ENCODE data around the gene TSHZ2. TPM values are rescaled to one million over a fixed set of nuclear protein-coding genes. Genes with fewer than 3 reads are reported as not detected.

The TSHZ2 gene
- total and polyA plus RNA-seq, 4 donors: 0.93 to 8.8 (median 3.8) TPM

DNA sequence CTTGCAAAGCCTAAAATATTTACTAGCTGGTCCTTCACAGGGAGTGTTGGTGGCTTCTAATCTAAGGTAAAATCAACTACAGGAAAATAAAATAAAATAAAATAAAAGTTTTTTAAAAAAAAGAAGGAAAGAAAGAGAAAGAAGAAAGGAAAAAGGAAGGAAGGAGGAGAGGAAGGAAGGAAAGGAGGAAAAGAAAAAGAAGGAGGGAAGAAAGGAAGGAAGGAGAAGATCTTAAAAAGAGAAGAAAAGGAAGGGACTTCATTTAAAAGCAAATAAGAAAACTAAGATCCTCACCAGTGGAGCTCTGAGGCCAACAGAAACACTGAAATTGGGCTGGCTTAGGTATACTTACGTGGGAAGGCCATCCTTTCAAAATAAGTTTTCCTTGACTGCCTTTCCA lies 178.4 kb downstream of the TSHZ2 start:
- no peaks in the 10 kb centered on the region for H3K9me3 ChIP-seq (ENCODE audit: control insufficient read depth in 4 of 4, insufficient read depth in 3 of 4, low read length in 3 of 4)
- no peak overlapping the region for H3K27ac ChIP-seq (ENCODE audit: low read depth in 1 of 2, low read length in 1 of 2)
- peaks cover 0 to 21% (median 10%) of the 10 kb centered on the region in 5 donors for H3K4me1 ChIP-seq (ENCODE audit: control insufficient read depth in 5 of 5, insufficient read depth in 5 of 5, low read length in 5 of 5)
- ATAC-seq (ENCODE audit: insufficient read depth, low FRiP score) (no peak), DNase-seq (no peak)
- no peaks in the 10 kb centered on the region for H3K27me3 ChIP-seq (ENCODE audit: control insufficient read depth in 3 of 3, insufficient read depth in 3 of 3, low read length in 2 of 3)
- WGBS, 2 donors: 94 to 98% methylated on average over 1 of the region's 1 CpG
- no peak overlapping the region for H3K4me3 ChIP-seq
- TF ChIP-seq, protein P1, sequence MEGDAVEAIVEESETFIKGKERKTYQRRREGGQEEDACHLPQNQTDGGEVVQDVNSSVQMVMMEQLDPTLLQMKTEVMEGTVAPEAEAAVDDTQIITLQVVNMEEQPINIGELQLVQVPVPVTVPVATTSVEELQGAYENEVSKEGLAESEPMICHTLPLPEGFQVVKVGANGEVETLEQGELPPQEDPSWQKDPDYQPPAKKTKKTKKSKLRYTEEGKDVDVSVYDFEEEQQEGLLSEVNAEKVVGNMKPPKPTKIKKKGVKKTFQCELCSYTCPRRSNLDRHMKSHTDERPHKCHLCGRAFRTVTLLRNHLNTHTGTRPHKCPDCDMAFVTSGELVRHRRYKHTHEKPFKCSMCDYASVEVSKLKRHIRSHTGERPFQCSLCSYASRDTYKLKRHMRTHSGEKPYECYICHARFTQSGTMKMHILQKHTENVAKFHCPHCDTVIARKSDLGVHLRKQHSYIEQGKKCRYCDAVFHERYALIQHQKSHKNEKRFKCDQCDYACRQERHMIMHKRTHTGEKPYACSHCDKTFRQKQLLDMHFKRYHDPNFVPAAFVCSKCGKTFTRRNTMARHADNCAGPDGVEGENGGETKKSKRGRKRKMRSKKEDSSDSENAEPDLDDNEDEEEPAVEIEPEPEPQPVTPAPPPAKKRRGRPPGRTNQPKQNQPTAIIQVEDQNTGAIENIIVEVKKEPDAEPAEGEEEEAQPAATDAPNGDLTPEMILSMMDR (IDR thresholded peaks at IDR 0.05; ENCODE audit: control extremely low read depth, extremely low read depth): no peak
- H3K36me3 ChIP-seq (ENCODE audit: control insufficient read depth in 4 of 4, insufficient read depth in 4 of 4, low read length in 4 of 4): no peaks in the 10 kb centered on the region
- no peak overlapping the region for H3K9ac ChIP-seq (ENCODE audit: insufficient read depth in 1 of 2, low read length in 2 of 2)

DNA sequence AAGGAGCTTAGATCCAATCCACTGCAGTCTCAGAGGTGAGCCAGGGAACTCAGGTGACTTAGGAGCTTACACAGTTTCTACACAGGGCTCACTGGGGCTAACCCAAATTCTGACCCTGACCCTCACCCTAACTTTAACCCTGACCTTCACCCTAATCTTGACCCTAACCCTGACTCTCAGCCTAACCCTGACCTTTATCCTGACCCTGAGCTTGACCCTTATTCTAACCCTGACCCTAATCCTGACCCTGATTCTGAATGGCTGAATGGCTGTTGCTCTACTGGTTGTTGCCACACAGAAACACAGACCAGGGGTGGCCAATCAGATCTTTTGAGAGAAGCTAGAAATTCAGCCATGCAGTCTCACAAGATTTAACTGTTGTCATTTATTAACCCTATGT lies 180.1 kb downstream of the TSHZ2 start:
- Histone ChIP-seq H3K4me1 (ENCODE audit: control insufficient read depth in 5 of 5, insufficient read depth in 5 of 5, low read length in 5 of 5) (peaks cover 0 to 21% (median 10%) of the 10 kb centered on the region in 5 donors), H3K9me3 (ENCODE audit: control insufficient read depth in 4 of 4, insufficient read depth in 3 of 4, low read length in 3 of 4) (no peaks in the 10 kb centered on the region), H3K36me3 (ENCODE audit: control insufficient read depth in 4 of 4, insufficient read depth in 4 of 4, low read length in 4 of 4) (no peaks in the 10 kb centered on the region), H3K27me3 (ENCODE audit: control insufficient read depth in 3 of 3, insufficient read depth in 3 of 3, low read length in 2 of 3) (no peaks in the 10 kb centered on the region), H3K27ac (ENCODE audit: low read depth in 1 of 2, low read length in 1 of 2) (no peak overlapping the region), H3K4me3 (no peak overlapping the region), H3K9ac (ENCODE audit: insufficient read depth in 1 of 2, low read length in 2 of 2) (no peak overlapping the region)
- ATAC-seq (ENCODE audit: insufficient read depth, low FRiP score) (no peak), DNase-seq (no peak)
- TF ChIP-seq, protein P1 (IDR thresholded peaks at IDR 0.05; ENCODE audit: control extremely low read depth, extremely low read depth): no peak

DNA sequence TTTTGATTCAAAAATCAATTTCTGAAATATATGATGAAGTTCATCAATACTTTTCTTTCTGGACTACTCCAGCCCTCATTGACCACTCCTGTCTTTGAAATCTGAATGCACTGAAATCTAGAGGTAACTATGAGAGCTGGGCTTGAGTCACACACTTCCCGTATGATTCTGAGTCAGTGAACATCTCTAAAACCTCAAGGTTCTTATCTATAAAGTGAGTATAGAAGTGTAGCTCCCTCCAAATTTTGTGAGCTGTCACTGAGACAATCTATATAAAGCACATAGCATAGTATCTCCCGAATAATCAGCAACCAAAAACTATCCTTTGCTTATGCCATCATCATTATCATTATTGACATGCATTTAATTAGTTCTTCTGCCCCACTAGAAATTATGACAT lies 182.4 kb downstream of the TSHZ2 start:
- Histone ChIP-seq H3K4me3 (no peak overlapping the region), H3K27me3 (ENCODE audit: control insufficient read depth in 3 of 3, insufficient read depth in 3 of 3, low read length in 2 of 3) (no peaks in the 10 kb centered on the region), H3K27ac (ENCODE audit: low read depth in 1 of 2, low read length in 1 of 2) (no peak overlapping the region), H3K36me3 (ENCODE audit: control insufficient read depth in 4 of 4, insufficient read depth in 4 of 4, low read length in 4 of 4) (no peaks in the 10 kb centered on the region), H3K4me1 (ENCODE audit: control insufficient read depth in 5 of 5, insufficient read depth in 5 of 5, low read length in 5 of 5) (peaks cover 0 to 12% (median 5%) of the 10 kb centered on the region in 5 donors), H3K9ac (ENCODE audit: insufficient read depth in 1 of 2, low read length in 2 of 2) (no peak overlapping the region), H3K9me3 (ENCODE audit: control insufficient read depth in 4 of 4, insufficient read depth in 3 of 4, low read length in 3 of 4) (no peaks in the 10 kb centered on the region)
- WGBS, 2 donors: 85 to 87% methylated on average over 2 of the region's 2 CpGs
- no peak for ATAC-seq (ENCODE audit: insufficient read depth, low FRiP score)
- TF ChIP-seq, protein P1 (IDR thresholded peaks at IDR 0.05; ENCODE audit: control extremely low read depth, extremely low read depth): no peak
- DNase-seq: no peak
